HG03378 (cell line): Measurements from ENCODE around the gene NCBP2.
A peak's percentile ranks its signal among the peaks of the same experiment; 100 is the strongest.

ENCODE experiments used
- ATAC-seq: cut with Tn5 transposase; IDR thresholded peaks from one replicate; pipeline ENCODE4 v1.9.1; 2021; ENCODE audit warnings: mild to moderate bottlenecking, moderate library complexity; ENCODE audit not compliant: unreplicated experiment

NCBP2 gene

DNA sequence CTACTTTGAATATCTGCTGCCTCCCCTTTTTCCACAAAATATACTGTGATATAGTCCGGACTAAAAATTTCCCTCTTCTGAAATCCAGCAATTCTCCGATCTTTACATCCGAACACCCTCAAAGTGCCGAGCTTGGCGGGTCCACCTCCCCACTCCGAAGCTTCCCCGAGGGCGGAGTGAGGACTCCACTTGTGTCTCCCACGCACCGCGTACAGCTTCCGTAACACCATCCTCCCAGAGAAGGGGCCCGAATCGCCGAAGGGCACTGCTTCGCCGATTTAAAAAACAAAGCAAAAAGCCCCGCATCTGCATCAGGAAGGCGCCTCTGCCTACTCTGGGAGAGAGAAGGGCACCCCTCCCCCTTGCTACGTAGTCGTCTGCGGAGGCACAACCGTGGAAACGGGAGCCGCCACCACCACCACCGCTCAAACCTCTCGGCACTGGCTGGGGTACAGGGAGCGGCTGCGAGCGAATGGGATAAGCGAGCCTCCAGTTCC is 551 bp downstream of the NCBP2 start:
- peak; percentile 30 for ATAC-seq

DNA sequence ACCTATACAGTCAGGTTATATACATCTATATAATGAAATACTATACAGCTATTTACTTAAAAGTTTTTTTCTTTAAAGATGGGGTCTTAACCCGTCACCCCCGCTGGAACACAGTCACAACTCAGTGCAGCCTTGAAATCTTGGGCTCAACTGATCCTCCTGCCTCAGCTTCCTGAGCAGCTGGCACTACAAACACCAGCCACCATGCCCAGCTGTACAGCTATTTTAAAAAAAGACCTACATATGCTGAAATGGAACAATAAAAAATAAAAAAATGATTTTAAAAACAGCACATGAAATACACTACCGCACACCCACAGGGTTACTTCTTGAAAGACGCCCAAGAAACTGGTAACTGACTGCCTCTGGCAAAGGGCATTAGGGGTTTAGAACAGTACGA is 3.8 kb downstream of the NCBP2 start:
- ATAC-seq: no peak

DNA sequence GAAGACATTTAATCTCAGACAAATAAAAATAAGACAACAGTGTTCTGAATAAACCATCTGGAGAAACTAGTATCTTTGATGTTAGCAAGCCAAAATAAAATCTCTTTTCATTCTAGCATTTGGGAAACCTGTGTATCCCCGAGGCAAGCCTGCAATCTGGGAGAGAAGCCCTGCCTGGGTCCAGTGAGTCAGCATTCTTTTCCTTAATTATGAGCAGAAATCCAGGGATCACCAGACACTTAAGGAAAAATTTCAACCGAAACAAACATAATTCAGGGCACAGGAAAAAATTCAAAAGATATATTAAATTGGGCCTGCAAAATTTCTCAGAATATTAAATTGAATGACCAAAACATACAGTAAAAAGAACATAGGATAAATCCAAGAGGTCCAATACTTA is 4.2 kb downstream of the NCBP2 start:
- no peak for ATAC-seq

DNA sequence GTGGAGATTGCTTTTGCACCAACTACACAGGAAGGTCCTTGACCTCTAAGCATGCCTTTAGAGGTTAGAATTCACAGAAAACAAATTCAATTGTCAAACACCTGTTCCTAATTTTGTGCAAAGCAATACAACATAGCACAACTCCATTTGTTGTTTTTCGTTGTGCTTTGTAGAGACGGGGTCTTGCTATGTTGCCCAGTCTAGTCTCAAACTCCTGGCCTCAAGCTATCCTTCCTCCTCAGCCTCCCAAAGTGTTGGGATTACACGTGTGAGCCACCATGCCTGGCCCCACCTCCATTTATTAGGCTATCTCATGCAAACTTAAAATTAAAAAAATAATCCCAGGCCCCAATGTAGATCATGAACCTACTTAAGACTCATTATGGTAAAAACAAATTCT is 6.0 kb downstream of the NCBP2 start:
- no peak for ATAC-seq

DNA sequence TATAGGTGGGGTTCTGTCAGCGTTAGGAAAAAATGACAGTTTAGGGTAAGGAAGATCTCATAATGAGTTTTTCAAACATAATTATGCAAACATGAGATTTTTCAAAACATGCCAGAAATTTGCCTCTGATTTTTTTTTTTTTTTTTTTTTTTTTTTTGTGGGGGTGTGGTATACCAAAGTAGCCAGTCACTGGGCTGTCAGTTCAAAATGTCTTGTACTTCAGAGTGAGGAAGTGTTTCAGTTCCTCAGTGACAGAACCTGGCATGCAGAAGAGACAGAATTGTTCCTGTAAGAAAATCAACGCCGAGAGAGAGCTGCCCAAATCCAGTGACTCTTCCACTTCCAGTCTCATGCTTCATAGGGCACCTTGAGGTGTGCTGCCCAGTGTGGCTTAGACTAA is 9.7 kb downstream of the NCBP2 start:
- ATAC-seq: no peak

DNA sequence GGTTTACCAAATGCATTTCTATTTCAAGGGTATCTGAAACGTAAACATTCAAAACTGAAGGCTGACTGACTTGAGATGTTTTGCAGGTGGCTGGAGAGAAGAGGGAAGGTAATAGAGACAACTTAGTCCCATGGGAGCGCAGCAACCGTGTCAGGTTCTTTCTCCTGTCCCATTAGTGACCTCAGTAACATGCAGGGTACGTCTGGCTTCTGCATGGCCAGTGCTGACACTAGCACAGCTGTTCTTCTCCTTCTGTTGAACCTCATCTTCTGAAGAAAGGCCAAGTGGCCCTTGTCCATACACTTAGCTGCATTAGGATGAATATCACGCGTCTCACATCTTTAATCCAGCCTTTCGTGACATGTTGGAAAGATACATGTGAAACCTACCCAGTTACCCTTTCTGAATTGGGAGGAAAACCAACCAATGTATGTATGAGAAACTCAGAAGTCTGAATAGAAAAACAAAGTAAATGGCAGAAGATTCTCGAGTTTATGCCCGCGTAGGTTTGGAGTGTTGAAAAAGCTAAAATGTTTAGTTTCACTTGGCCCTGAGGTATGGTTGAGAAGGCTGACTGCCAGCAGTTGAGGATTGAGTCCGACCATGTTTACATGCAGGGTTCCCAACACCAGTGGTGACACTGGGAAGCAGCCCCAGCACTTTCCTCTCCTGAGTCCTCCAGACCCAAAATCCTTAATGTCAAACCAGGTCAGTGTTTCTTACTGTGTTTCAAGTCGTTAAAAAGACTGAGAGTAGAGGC is 10.3 kb downstream of the NCBP2 start:
- no peak for ATAC-seq

DNA sequence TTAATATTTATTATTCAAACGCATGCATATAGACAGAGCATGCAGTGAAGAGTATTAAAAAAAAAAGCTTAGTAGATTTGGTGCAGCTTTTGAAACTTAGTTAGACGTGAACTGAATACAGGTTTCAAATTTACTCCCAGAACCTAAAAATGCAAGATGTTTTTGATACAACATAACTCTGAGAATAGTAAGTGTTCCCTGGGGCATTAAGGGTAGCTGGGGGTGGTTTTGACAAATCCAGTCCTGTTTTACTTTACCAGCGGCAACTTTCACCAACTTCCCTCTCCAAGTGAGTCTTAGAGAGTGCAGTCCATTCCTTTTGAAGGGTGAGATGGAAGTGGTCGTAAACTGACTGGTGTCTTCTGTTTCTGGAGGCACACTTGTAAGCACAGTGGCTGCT is 11.2 kb downstream of the NCBP2 start:
- no peak for ATAC-seq

DNA sequence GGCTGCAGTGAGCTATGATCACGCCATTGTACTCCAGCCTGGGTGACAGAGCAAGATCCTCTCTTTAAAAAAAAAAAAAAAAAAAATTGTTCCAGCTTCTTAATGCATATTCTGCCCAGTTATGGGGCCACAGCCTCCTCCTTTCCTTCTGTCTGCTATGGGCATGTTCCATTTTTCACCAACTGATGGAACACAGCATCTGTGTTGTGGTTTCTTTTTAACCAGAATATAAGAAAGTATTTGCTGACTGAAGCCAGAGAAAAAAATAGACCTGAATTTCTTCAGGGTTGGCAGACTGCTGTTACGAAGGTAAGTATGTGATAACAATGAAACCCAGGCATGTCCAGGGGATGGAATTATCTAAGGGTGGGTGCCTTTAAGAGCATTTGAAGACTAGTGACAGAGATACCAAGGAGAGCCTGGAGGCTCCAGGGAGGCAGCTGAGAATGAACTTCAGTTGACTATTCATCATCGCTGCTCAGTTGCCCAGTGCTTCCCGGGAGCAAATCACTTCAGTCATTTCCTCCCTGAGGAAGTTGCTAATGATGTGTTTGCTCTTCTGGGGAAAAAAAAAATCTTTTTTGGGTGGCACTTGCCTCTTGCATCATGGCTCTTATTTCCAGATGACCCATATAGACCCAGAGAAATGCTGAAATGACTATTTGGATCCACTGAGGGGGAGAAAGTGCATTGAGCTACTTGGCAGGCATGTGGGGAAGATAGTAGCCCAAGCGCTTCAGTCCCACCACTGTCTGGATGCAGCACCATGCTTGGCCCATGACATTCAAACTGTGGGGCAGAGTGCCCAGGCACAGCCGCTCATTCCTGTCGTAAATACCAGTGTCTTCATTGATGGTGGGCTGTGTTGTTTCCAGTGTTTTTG is 14.5 kb downstream of the NCBP2 start:
- no peak for ATAC-seq

DNA sequence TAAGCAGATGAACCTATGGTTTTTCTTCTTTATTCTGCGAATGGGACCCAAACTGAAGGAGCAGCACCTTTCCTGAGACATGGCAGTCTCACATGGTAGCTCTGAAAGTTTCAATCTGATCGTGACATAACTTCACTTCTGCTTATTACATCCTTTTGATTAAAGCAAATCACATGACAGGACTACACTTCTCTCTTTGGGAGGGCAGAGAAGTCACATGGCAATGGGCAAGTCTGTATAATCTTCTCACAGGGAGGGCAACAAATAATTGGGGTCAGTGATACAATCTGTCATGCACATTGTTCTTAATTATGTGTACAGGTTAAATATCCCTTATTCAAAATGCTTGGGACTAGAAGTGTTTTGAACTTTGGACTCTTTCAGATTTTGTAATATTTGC is 21.6 kb downstream of the NCBP2 start:
- no peak for ATAC-seq

DNA sequence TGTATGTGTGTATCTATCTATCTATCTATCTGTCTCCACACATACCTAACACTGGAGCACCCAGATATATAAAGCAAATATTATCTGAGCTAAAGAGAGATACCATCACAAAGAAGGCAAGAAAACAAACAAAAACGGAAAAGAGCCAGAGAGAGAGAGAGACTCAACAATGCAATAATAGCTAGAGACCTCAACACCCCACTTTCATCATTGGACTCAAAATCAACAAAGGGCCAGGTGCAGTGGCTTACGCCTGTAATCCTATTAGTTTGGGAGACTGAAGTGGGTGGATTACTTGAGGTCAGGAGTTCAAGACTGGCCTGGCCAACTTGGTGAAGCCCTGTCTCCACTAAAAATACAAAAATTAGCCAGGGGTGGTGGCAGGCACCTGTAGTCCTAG is 23.4 kb downstream of the NCBP2 start:
- ATAC-seq: no peak

DNA sequence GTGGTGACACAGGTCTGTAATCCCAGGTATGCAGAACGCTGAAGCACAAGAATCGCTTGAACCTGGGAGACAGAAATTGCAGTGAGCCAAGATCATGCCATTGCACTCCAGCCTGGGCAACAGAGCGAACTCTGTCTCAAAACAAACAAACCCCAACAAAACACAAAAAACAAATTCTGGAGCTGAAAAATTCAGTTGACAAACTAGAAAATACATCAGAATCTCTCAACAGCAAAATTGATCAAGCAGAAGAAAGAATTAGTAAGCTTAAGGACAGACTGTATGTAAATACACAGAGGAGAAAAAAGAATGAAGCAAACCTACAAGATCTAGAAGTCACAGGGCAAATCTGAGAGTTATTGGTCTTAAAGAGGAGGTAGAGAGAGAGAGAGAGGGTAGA is 25.3 kb downstream of the NCBP2 start:
- ATAC-seq: no peak

DNA sequence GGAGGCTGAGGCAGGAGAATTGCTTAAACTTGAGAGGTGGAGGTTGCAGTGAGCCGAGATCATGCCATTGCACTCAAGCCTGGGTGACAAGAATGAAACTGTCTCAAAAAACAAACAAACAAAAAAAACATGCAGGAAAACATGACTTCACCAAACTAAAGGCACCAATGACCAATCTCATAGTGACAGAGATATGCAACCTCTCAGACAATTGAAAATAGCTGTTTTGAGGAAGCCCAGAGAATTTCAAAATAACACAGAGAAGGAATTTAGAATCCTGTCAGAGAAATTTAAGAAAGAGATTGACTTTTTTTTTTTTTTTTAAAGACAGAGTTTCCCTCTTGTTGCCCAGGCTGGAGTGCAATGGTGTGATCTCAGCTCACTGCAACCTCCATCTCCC is 26.1 kb downstream of the NCBP2 start:
- ATAC-seq: no peak

DNA sequence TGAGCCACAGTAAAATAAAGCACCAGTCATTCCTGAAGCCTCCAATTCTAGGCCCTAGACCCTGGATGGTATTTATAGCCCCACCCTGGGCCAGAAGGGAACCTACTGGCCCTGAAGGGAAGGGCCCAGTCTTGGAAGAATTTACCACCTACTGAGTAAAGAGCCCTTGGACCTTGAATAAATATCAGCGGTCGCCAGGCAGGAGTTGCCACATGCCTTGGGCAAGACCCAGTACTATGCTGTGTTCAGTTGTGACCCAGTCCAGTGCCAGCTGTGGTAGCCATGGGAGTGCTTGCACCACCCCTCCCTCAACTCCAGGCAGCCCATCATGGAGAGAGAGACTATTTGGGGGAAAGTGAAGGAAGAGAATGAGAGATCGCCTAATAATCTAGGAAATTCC is 27.0 kb downstream of the NCBP2 start:
- no peak for ATAC-seq

DNA sequence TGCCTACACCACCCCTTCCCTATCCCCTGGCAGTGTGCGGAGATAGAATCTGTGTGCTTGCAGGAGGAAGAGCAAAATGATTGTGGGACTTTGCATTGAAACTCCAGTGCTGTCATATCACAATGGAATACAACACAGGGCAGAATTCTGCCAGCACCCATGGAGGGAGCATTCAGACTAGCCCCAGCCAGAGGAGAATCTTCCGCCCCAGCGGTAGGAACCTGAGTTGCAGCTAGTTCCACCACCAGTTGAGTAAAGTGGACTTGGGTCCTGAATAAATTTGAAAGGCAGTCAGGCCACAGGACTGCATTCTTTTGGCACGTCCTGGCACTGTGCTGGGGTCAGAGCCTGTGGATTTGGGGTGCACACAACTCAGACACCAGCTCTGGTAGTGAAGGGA is 27.5 kb downstream of the NCBP2 start:
- ATAC-seq: no peak

DNA sequence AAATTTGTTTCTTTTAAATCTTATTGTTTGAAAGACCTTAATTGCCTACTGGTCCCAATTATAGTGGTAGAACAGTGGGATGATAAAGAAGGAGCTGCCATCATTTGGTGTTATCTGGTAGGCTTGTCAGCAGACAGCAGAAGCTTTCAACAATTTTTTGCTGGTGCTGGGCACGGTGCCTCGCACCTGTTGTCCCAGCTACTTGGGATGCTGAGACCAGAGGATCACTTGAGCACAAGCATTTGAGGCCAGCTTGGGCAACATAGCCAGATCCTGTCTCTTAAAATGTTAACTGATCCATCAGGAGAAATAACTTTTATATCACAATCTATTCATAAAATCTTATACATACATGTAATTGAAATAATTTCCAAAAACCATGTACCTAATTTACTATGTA is 38.6 kb downstream of the NCBP2 start:
- no peak for ATAC-seq

DNA sequence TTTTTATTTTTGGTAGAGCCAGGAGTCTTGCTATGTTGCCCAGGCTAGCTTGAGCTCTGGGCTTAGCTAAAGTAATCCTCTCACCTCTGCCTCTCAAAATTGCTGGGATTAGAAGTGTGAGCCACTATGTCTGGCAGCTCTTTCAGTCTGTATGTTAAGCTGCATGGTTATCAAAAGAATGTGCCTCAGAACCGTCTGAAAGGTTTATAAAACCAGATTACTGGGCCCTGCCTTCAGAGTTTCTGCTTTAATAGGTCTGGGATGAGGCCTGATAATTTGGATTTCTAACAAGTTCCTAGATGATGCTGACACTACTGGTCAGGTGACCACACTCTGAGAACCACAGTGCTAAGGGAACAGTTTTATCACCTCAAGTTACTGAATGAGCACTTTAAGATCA is 40.0 kb downstream of the NCBP2 start:
- no peak for ATAC-seq

DNA sequence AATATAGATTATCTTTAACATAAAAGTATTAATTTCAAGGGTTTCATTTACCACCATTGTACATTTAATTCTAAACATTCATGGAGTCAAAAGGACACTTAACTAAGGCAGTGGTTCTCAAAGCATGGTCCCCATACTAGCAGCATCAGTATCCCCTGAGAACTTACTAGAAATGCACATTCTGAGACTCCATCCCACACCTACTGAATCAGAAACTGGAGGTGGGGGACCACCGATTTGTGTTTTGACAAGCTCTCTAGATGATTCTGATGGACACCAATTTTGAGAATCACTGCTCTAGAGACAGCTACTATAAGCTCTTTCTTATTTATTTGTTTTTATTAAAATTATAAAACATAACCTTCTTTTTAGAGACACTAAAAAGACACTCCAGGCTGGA is 40.6 kb downstream of the NCBP2 start:
- ATAC-seq: no peak

DNA sequence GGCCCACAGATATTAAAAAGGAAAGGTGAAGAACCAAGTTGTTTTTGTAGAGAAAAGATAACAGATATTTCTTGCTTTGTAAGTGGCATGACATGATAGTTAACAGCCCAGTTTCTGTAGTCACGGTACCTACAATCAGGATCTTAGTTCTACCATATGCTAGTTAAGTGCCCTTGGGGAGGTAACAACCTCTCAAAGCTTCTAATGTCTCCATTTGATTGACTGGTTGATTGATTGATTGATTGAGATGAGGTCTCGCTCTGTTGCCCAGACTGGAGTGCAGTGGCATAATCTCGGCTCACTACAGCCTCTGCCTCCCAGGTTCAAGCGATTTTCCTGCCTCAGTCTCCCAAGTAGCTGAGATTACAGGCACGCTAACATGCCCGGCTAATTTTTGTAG is 46.1 kb downstream of the NCBP2 start:
- no peak for ATAC-seq

DNA sequence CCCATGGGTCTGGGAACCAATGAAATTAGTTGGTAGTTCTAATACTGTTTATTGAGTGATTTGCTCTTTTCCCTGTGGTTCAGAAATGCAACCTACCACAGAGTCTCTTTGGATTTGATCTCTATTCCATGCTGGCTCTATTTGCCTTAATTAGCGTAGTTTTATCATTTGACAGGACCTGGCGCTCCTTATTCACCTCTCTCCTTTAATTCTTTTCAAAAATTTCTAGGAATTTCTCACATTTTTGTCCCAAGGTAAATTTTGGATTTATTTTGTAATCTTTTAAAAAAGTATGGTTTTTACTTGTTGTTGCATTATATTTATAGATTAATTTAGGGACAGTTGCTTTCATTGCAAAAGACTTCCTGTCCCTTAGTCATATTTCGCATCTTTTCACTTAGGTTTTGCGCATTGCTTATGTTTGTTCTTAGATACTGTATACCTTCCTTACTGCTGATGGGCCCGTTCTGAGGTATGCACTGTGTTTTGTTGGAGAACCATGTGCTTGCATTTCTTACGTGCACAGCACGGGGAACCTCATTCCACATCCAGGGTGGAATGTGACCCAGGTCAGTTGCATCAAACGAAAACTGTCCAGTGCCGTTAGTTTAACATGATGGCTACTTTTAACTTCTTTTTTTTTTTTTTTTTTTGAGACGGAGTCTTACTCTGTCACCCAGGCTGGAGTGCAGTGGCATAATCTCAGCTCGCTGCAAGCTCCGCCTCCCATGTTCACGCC is 47.6 kb downstream of the NCBP2 start:
- ATAC-seq: no peak

DNA sequence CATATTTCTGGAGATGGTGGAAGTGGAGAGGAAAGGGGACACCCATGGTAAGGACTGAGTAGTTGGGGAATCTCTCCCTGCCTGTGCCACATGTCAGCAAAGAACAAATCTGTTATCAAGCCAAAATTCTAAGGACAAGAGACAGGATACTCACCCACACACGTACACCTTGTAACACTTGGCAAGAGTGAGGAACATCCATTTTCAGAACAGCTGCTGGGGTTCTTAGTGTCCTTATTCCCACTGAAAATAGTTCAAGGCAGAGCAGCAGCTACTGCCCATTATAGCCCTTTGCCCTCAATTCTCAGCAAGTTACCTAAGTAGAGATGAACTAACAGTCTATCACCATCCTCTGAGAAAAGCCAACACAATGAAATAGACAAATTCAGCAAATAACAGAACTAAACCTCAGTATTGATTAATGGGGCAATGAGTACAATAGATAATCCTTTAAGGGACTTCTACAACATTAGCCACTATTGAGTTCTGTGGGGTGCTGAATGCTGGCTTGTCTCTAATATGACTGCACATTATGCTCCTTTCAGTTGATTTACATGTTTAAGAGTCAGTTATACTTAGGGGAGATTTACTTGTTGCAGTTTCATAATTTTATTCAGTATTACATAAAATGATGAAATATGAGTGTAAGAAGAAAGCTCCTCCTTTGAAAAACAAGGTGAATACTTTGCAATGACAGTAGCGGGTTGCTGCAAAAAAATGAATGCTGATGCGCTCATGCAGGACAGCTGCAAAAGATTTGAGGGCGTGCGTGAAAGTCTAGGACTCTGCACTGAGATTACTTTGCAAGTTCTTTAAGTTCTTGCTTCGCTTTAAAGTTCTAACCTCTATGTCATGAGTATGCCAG is 52.3 kb downstream of the NCBP2 start:
- no peak for ATAC-seq

DNA sequence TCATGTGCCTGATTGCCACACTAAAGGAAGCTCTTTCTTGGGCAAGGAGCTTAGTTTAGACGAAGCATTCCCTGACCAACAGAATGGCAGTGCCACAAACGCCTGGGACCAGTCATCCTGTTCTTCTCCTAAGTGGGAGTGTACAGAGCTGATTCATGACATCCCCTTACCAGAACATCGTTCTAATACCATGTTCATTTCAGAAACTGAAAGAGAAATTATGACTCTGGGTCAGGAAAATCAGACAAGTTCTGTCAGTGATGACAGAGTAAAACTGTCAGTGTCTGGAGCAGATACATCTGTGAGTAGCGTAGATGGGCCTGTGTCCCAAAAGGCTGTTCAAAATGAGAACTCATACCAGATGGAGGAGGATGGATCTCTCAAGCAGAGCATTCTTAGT is 56.2 kb downstream of the NCBP2 start:
- ATAC-seq: no peak
